Keratinocyte (primary cell): ENCODE data around the gene CDK17. TPM values are rescaled to one million over a fixed set of nuclear protein-coding genes. Genes with fewer than 3 reads are reported as not detected.

Source experiments
- DNase-seq: peaks from one replicate; pipeline ENCODE4 v3.0.0-alpha.2; 2011; ENCODE audit warnings: low read depth, missing footprints, low spot score
- FAIRE-seq: peaks from 2 replicates; lab custom pipeline; 2011; peaks lifted over from hg19 to GRCh38; lab: Jason Lieb, UNC
- H2AFZ ChIP-seq: 2 replicates; pipeline ENCODE4 v1.6.0; 2012; ENCODE audit warnings: low read length, control low read depth, inconsistent platforms; ENCODE audit not compliant: control insufficient read depth
- H3K27ac ChIP-seq: 2 replicates; pipeline ENCODE4 v1.5.1; 2011; ENCODE audit warnings: low read length; ENCODE audit not compliant: control insufficient read depth, insufficient read depth
- H3K27me3 ChIP-seq: 3 replicates; pipeline ENCODE4 v1.6.0; 2011; ENCODE audit warnings: low read length; ENCODE audit not compliant: control insufficient read depth, insufficient read depth; ENCODE audit errors: extremely low read depth
- H3K36me3 ChIP-seq, 2 experiments: 2 replicates in 1 of 2; 3 replicates in 1 of 2; pipeline ENCODE4 v1.5.1; 2011; ENCODE audit warnings: low read length in 2 of 2, mild to moderate bottlenecking in 1 of 2; ENCODE audit not compliant: control insufficient read depth in 2 of 2, insufficient read depth in 2 of 2; ENCODE audit errors: extremely low read depth in 1 of 2
- H3K4me1 ChIP-seq: 3 replicates; pipeline ENCODE4 v1.5.1; 2011; ENCODE audit warnings: low read length; ENCODE audit not compliant: control insufficient read depth, insufficient read depth; ENCODE audit errors: extremely low read depth
- H3K4me2 ChIP-seq: 3 replicates; pipeline ENCODE4 v1.6.0; 2011; ENCODE audit warnings: low read depth, low read length; ENCODE audit not compliant: control insufficient read depth, insufficient read depth; ENCODE audit errors: extremely low read depth
- H3K4me3 ChIP-seq, 3 experiments: fragments of 200-600 bp in 1 of 3; sonication (generic) in 1 of 3; 2 replicates in 2 of 3; 3 replicates in 1 of 3; pipeline ENCODE4 v1.5.1; 2011 to 2016; ENCODE audit warnings: low read length in 3 of 3, mild to moderate bottlenecking in 3 of 3, control low read depth in 2 of 3, inconsistent platforms in 1 of 3, low read depth in 1 of 3, mixed read lengths in 1 of 3, mixed run types in 1 of 3, moderate library complexity in 1 of 3; ENCODE audit not compliant: control insufficient read depth in 2 of 3, insufficient read depth in 2 of 3; ENCODE audit errors: extremely low read depth in 1 of 3
- H3K79me2 ChIP-seq: 2 replicates; pipeline ENCODE4 v1.6.0; 2012; ENCODE audit warnings: low read length; ENCODE audit not compliant: control insufficient read depth, insufficient read depth
- H3K9ac ChIP-seq: 3 replicates; pipeline ENCODE4 v1.6.0; 2011; ENCODE audit warnings: low read length; ENCODE audit not compliant: control insufficient read depth, insufficient read depth; ENCODE audit errors: extremely low read depth
- H3K9me1 ChIP-seq: 3 replicates; pipeline ENCODE4 v1.6.0; 2011; ENCODE audit warnings: low read length; ENCODE audit not compliant: control insufficient read depth, insufficient read depth; ENCODE audit errors: extremely low read depth
- H3K9me3 ChIP-seq: 2 replicates; pipeline ENCODE4 v1.5.1; 2012; ENCODE audit warnings: low read depth, low read length; ENCODE audit not compliant: control insufficient read depth
- H4K20me1 ChIP-seq: 3 replicates; pipeline ENCODE4 v1.6.0; 2011; ENCODE audit warnings: low read length; ENCODE audit not compliant: control insufficient read depth, insufficient read depth; ENCODE audit errors: extremely low read depth
- CTCF ChIP-seq, 3 experiments: IDR thresholded peaks in 1 of 3; conservative IDR thresholded peaks in 1 of 3; optimal IDR thresholded peaks in 1 of 3; 2 replicates in 2 of 3; 3 replicates in 1 of 3; pipeline versions ENCODE3 to v1.5.1; 2011; ENCODE audit warnings: low read length in 3 of 3, mild to moderate bottlenecking in 3 of 3, moderate library complexity in 2 of 3, control low read depth in 1 of 3, inconsistent platforms in 1 of 3; ENCODE audit not compliant: insufficient read depth in 2 of 3; ENCODE audit errors: extremely low read depth in 1 of 3
- EZH2 ChIP-seq: IDR thresholded peaks from one replicate; pipeline ENCODE4 v1.6.1; 2012; ENCODE audit warnings: inconsistent platforms, mild to moderate bottlenecking, low read length, moderate library complexity
- dilution Hi-C: fragments of 300-500 bp; cut with MboI; formaldehyde crosslinking; loops from one replicate; pipeline ENCODE4 v1.7.0; 2020; ENCODE audit warnings: low sequenced_read_pairs; ENCODE audit not compliant: extremely low pct_ligation_motif_present
- polyA plus RNA-seq, 5 experiments: library from polyadenylated mRNA; depleted of rRNA in 3 of 5; stranded (reverse) in 3 of 5; stranded (forward) in 1 of 5; unstranded in 1 of 5; fragments of >200 nt; gene quantifications; 1 replicate in 1 of 5; 2 replicates in 3 of 5; 3 replicates in 1 of 5; pipeline versions ENCODE4 v1.2.1 to v1.2.3, GENCODE V29; 2011 to 2012; ENCODE audit warnings: missing spikeins in 2 of 5, low read depth in 1 of 5, low replicate concordance in 1 of 5

CDK17 gene
- polyA plus RNA-seq, 1 donor (not counting 4 experiments of a cell fraction or from before 2014, with no cell fraction given): 33.0 TPM

GRCh38 chr12:96352161-96352835 lies 47.9 kb downstream of the CDK17 start:
- dilution Hi-C loops: no loop called here
- Histone ChIP-seq H3K79me2 (peaks cover 98% of the 10 kb centered on the region), H3K27ac (no peak overlapping the region), H3K27me3 (no peaks in the 10 kb centered on the region), H3K4me1 (no peaks in the 10 kb centered on the region), H3K9me3 (no peaks in the 10 kb centered on the region), H2AFZ (no peak overlapping the region), H3K9me1 (no peaks in the 10 kb centered on the region), H3K9ac (no peak overlapping the region), H3K4me2 (no peak overlapping the region), H4K20me1 (peaks cover 23% of the 10 kb centered on the region), H3K36me3 (no peaks in the 10 kb centered on the region), H3K4me3 (no peak overlapping the region)
- FAIRE-seq (no peak), DNase-seq (no peak)
- TF ChIP-seq EZH2 (no peak), CTCF (optimal IDR thresholded peaks at IDR 0.05 in 1 of 3, IDR thresholded peaks at IDR 0.05 in 1 of 3, conservative IDR thresholded peaks at IDR 0.05 in 1 of 3; ENCODE audit: extremely low read depth in 1 of 3, insufficient read depth in 2 of 3, low read length in 3 of 3) (no peak)

- Histone ChIP-seq H3K9ac (no peak overlapping the region), H3K36me3 (no peaks in the 10 kb centered on the region), H3K4me3 (no peak overlapping the region), H3K9me1 (no peaks in the 10 kb centered on the region), H3K27ac (no peak overlapping the region), H3K4me1 (no peaks in the 10 kb centered on the region), H2AFZ (no peak overlapping the region), H3K9me3 (no peaks in the 10 kb centered on the region), H3K4me2 (no peak overlapping the region), H4K20me1 (peaks cover 19% of the 10 kb centered on the region), H3K79me2 (peaks cover 96% of the 10 kb centered on the region), H3K27me3 (no peaks in the 10 kb centered on the region)
- dilution Hi-C loops: no loop called here
- no peak for TF ChIP-seq CTCF (optimal IDR thresholded peaks at IDR 0.05 in 1 of 3, IDR thresholded peaks at IDR 0.05 in 1 of 3, conservative IDR thresholded peaks at IDR 0.05 in 1 of 3; ENCODE audit: extremely low read depth in 1 of 3, insufficient read depth in 2 of 3, low read length in 3 of 3)
- no peak for TF ChIP-seq EZH2
- DNase-seq (no peak), FAIRE-seq (no peak)
These were observed 49.3 kb downstream of the CDK17 start for GRCh38 chr12:96350982-96351381.
